Pericardium fibroblast (primary cell): ENCODE results near the gene SDR42E1. TPM values are rescaled to one million over a fixed set of nuclear protein-coding genes. Genes with fewer than 3 reads are reported as not detected.

Experiments
- total RNA-seq: library from RNA; depleted of rRNA; stranded (reverse); fragments of >200 nt; gene quantifications from 2 replicates; pipeline ENCODE4 v1.2.3, GENCODE V29; 2015

The SDR42E1 gene, protein sequence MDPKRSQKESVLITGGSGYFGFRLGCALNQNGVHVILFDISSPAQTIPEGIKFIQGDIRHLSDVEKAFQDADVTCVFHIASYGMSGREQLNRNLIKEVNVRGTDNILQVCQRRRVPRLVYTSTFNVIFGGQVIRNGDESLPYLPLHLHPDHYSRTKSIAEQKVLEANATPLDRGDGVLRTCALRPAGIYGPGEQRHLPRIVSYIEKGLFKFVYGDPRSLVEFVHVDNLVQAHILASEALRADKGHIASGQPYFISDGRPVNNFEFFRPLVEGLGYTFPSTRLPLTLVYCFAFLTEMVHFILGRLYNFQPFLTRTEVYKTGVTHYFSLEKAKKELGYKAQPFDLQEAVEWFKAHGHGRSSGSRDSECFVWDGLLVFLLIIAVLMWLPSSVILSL
- total RNA-seq = under 0.01 TPM in 1 of 2 replicates, not detected in the other

DNA sequence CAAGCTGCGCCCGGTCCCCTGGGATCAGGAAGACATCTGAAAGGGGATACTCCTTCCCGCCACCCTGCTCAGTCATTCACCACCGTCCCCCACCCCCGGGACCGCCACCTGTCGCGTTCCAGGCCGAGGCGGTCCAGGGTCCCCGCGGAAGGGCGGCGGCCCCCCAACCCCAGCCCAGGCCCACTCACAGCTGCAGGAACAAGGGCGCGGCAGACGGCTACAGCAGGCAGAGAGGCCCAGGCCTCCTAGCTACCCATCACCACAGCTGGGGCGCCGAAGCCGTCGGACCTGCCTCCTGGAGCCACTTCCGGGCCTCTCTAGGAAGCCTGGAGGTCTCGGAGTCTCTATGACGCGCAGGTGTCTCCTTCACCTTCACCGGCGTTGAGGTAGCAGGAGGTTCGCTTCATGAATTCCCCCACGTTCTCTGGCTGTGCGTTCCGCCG, at the start of gene SDR42E1:
Gene SDR42E1 (minus strand): TSS at position 272 of the 443 bp plus-strand sequence. CDS start 10,612 bp downstream, outside the sequence.

DNA sequence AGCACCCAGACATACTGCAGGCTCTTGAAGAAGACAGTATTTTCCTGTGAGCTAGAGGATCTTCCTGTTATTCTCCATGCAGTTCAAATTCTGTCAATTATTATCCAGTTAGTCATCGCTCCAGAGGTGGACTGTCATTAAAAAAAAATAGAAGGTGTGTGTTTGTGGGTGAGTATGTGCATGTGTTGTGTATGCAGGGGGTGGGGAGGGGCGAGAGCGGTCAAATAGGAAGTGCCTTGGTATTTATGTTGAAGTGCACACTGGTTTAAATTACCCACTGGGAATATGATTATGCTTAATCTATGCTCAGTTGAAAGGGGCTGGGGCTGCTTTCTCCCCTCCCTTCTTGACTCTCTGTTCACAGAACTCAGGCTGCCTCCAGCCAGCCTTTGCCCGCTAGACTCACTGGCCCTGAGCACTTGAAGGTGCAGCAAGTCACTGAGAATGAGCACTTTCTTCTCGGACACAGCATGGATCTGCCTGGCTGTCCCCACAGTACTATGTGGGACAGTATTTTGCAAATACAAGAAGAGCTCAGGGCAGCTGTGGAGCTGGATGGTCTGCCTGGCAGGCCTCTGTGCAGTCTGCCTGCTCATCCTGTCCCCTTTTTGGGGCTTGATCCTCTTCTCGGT, 23.8 kb upstream of the SDR42E1 start, which contains the start of gene HSD17B2:
Gene HSD17B2 (plus strand): TSS at position 273 of the 632 bp plus-strand sequence. CDS start 172 bp downstream, at position 445.

Other genes with a start within 250 kb of the SDR42E1 start
- gene PLCG2, start 232.2 kb downstream of the SDR42E1 start, total RNA-seq = under 0.01 and 0.12 TPM in 2 replicates
- gene HSD17B2, start 23.8 kb upstream of the SDR42E1 start, total RNA-seq = not detected in 2 replicates
- gene MPHOSPH6, start 158.8 kb upstream of the SDR42E1 start, total RNA-seq = 5.7 and 11.2 TPM in 2 replicates